ENCODE data around the gene SCIN. TPM values are rescaled to one million over a fixed set of nuclear protein-coding genes. Genes with fewer than 3 reads are reported as not detected.

SCIN gene
- total RNA-seq, 2 experiments from 2014 or later: 0.05 to 0.36 TPM

DNA sequence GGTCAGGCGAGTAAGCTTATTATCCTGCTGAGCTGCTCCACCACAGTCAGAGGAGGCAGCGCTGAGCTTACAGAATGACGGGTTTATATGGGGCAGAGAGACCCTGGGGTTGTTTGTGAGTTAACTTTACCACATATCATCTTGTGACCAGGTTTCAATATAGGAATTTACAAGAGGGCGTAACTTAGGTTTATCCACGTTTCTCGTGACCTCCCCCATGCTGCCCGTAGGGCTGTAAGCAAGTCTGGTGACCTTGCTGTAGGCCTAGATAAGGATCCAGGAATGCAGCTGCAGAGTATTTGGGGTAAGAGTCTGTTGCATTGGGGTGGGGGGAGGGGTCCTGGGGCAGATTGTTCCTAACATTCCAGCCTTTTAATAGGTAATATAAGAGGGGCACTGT is 24.6 kb downstream of the SCIN start:
- H3K27ac Mint-ChIP-seq: no peak overlapping the region
- no peaks in the 10 kb centered on the region for H3K9me3 Mint-ChIP-seq
- DNase-seq: no peak
- no peaks in the 10 kb centered on the region for H3K4me1 Mint-ChIP-seq (ENCODE audit: low read depth)
- H3K36me3 Mint-ChIP-seq (ENCODE audit: low read depth): no peaks in the 10 kb centered on the region
- no peak overlapping the region for H3K4me3 Mint-ChIP-seq
- intact Hi-C loops (cut with micrococcal nuclease): no loop called here
- no peaks in the 10 kb centered on the region for H3K27me3 Mint-ChIP-seq (ENCODE audit: low read depth)
- CTCF ChIA-PET: no interaction called here

DNA sequence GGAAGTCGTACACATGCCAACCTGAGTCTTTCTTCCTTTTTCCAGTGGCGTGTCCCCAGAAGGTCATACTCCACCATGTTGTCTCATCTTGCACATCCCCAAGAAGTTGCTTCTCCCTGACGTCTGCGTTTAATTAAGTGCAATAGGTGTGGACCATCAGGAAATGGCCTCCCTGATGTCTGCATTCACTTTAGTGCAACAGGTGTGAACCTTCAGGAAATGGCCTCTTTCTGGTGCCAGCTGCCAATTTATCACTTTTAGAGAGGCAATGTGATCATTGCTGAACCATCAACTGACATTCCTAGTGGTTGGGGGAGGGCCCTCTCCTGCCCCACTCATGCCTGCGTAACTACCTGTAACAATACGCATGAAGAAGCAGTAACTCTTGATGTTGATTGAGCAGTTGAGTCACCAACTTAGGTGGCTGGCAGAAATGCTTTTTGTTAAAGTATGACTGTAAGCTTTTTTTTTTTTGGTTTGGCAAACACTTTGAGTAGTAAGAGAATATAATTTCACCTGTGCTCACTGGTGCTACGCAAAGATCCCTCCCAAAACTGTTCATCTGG is 25.8 kb downstream of the SCIN start:
- H3K4me3 Mint-ChIP-seq: no peak overlapping the region
- CTCF ChIA-PET: no interaction called here
- no peak for DNase-seq
- no peaks in the 10 kb centered on the region for H3K36me3 Mint-ChIP-seq (ENCODE audit: low read depth)
- no peak overlapping the region for H3K27ac Mint-ChIP-seq
- peaks cover 2% of the 10 kb centered on the region for H3K27me3 Mint-ChIP-seq (ENCODE audit: low read depth)
- no peaks in the 10 kb centered on the region for H3K4me1 Mint-ChIP-seq (ENCODE audit: low read depth)
- intact Hi-C loops (cut with micrococcal nuclease): no loop called here
- no peaks in the 10 kb centered on the region for H3K9me3 Mint-ChIP-seq

DNA sequence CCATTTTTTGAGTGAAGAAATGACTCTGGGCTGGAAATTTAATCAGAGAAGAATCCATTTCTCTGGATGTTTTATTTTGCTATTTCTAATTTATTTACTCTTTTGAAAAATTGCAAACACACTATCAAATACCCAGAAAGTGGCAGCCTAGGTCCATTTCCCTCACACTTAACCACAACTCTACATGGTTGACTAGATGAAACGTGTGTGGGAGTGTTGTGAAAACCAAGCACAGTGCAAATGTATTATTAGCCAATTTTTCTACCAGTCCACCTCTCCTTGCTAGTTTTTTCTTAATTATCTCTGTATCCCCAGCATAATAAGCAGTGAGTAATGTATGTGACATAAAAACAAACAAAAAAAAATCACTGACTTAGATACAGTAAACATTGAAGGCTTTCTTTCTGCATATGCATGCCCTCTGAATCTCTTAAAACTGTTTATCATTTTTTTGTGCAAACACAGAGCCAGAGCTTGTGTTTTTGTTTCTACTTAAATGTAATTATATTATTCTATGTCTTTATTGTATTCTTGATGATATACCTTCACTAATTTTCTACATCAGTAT is 30.9 kb downstream of the SCIN start:
- H3K27me3 Mint-ChIP-seq (ENCODE audit: low read depth): peaks cover 2% of the 10 kb centered on the region

DNA sequence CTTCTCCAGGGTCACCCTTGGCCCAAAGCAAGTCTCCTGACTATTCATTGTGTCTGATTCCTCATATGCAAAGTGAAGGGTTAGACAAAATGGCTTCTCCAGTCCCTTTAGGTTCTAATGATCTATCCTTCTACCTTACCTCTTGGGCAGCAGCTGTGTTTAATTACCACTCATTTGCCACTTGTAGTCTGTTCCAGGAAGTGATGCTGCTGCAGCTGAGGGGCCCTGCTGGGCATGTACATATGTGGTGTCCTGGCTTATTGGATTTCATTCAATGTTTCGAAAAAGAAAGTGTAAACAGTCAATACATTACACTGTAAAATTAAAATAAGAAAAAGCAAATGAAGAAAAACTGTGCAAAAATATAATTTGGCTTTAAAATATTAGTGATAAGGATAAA is 36.6 kb downstream of the SCIN start:
- peaks cover 5% of the 10 kb centered on the region for H3K27me3 Mint-ChIP-seq (ENCODE audit: low read depth)
- DNase-seq: no peak
- no peak overlapping the region for H3K27ac Mint-ChIP-seq
- H3K36me3 Mint-ChIP-seq (ENCODE audit: low read depth): no peaks in the 10 kb centered on the region
- no peak overlapping the region for H3K4me3 Mint-ChIP-seq
- H3K9me3 Mint-ChIP-seq: peaks cover 7% of the 10 kb centered on the region
- no peaks in the 10 kb centered on the region for H3K4me1 Mint-ChIP-seq (ENCODE audit: low read depth)
- CTCF ChIA-PET: no interaction called here
- intact Hi-C loops (cut with micrococcal nuclease): no loop called here

More for the DNA sequence above, 30.9 kb downstream of the SCIN start:
- no peaks in the 10 kb centered on the region for H3K36me3 Mint-ChIP-seq (ENCODE audit: low read depth)
- no peak overlapping the region for H3K4me3 Mint-ChIP-seq
- CTCF ChIA-PET: no interaction called here
- peaks cover 13% of the 10 kb centered on the region for H3K9me3 Mint-ChIP-seq
- no peak overlapping the region for H3K27ac Mint-ChIP-seq
- no peaks in the 10 kb centered on the region for H3K4me1 Mint-ChIP-seq (ENCODE audit: low read depth)
- intact Hi-C loops (cut with micrococcal nuclease): no loop called here
- no peak for DNase-seq

DNA sequence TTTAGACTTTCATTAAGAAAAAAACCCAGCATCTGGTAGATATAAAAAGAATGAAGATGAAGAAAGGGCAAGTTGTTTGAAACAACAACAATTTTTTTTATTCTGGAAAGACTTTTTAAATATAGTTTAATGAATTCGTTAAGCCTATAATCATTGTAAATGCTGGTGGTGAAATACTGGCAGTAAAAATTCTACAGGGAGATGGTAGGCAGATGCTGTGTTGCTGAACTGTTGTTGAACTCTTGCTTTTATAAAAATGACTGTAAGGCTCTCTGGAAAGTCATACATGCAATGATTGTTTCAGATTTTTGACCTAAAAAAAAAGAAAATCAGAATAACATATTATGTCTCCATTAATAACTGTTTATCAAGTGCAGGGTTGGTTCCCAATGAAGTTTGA is 39.0 kb downstream of the SCIN start:
- H3K36me3 Mint-ChIP-seq (ENCODE audit: low read depth): no peaks in the 10 kb centered on the region
- H3K4me3 Mint-ChIP-seq: no peak overlapping the region
- H3K9me3 Mint-ChIP-seq: no peaks in the 10 kb centered on the region
- intact Hi-C loops (cut with micrococcal nuclease): no loop called here
- DNase-seq: no peak
- H3K4me1 Mint-ChIP-seq (ENCODE audit: low read depth): no peaks in the 10 kb centered on the region
- peaks cover 7% of the 10 kb centered on the region for H3K27me3 Mint-ChIP-seq (ENCODE audit: low read depth)
- no peak overlapping the region for H3K27ac Mint-ChIP-seq
- CTCF ChIA-PET: no interaction called here

DNA sequence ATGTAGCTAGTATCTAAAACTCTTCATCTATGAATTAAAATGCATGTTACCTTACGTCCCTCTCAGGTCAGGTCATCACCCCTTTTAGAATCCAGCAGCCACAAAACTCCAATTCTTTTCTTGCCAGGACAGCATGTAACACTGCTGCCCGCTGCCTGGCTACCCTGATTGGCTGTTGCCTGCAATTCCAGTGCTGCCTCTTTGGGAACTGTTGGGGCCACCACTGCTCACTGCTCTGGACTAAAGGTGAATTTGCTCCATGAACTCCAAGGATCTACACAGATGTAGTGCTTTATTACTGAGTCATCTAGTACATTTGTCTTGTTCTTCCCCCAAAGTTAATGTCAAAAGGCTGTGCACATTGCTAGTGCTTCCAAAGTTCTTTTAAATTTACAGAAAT is 40.4 kb downstream of the SCIN start:
- H3K4me3 Mint-ChIP-seq: no peak overlapping the region
- no peak overlapping the region for H3K27ac Mint-ChIP-seq
- H3K4me1 Mint-ChIP-seq (ENCODE audit: low read depth): no peaks in the 10 kb centered on the region
- no peaks in the 10 kb centered on the region for H3K9me3 Mint-ChIP-seq
- intact Hi-C loops (cut with micrococcal nuclease): no loop called here
- CTCF ChIA-PET: no interaction called here
- H3K27me3 Mint-ChIP-seq (ENCODE audit: low read depth): peaks cover 10% of the 10 kb centered on the region
- no peaks in the 10 kb centered on the region for H3K36me3 Mint-ChIP-seq (ENCODE audit: low read depth)
- no peak for DNase-seq

DNA sequence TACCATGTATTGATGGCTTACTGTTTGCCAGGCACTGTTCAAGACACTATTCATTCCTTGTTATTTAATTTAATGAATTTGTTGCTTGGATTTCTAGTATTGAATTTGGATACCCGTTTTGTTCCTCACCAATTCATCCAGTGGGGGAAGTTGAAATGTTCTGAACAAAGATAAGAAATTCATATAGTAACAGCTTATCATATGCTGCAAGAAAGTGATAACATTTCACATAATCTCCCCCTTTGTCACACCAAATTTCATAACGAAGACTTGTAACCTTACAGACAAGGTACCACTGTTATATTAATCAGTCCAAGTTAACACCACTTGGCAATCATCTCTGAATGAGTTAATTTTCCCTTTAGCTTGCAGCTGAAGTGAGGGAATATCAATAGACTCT is 42.1 kb downstream of the SCIN start:
- H3K9me3 Mint-ChIP-seq: no peaks in the 10 kb centered on the region
- CTCF ChIA-PET: interaction anchor here (0.6 to 1.8 kb wide), 3 partner anchors 10 to 454 kb away, joined by 4 to 7 read pairs (median 4); no protein-coding TSS in a partner anchor
- H3K27me3 Mint-ChIP-seq (ENCODE audit: low read depth): peaks cover 10% of the 10 kb centered on the region
- H3K36me3 Mint-ChIP-seq (ENCODE audit: low read depth): no peaks in the 10 kb centered on the region
- H3K4me3 Mint-ChIP-seq: no peak overlapping the region
- H3K4me1 Mint-ChIP-seq (ENCODE audit: low read depth): no peaks in the 10 kb centered on the region
- H3K27ac Mint-ChIP-seq: no peak overlapping the region
- intact Hi-C loops (cut with micrococcal nuclease): no loop called here
- DNase-seq: no peak

DNA sequence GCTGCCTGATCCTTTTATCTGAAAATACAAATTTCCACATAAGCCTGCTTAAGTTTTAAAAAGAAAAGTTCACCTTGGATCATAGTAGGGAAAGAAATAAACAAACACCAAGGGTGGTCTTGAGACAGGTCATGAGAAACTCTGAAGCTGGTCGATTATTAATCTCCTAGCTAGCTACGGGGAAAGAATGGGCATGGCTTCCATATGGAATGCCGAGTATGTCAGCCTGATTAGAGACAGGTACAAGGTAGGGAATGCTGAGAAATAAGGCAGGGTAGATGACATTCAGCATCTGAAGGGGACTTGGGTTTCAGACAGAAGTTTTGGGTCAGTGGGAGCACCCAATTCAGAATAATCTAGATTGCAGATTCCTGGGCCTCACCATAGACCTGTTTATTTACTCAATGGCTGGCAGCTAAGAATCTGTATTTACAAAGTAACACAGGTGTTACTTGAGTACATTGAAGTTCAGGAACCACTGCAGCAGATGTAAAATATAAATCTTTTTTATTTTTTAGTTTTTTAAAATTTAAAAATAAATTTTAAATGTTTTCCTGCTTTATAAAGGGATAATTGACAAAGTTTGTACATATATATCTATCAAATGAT is 49.0 kb downstream of the SCIN start:
- Mint-ChIP-seq H3K36me3 (ENCODE audit: low read depth) (no peaks in the 10 kb centered on the region), H3K27me3 (ENCODE audit: low read depth) (peaks cover 2% of the 10 kb centered on the region), H3K9me3 (no peaks in the 10 kb centered on the region), H3K4me3 (no peak overlapping the region), H3K4me1 (ENCODE audit: low read depth) (no peaks in the 10 kb centered on the region), H3K27ac (no peak overlapping the region)
- CTCF ChIA-PET: interaction anchor here (1.3 kb wide), 1 partner anchor 41 kb away, joined by 4 read pairs; no protein-coding TSS in a partner anchor
- DNase-seq: no peak
- intact Hi-C loops (cut with micrococcal nuclease): loop anchor here (10.0 kb wide), 1 partner anchor 165 kb away; no protein-coding TSS in a partner anchor

DNA sequence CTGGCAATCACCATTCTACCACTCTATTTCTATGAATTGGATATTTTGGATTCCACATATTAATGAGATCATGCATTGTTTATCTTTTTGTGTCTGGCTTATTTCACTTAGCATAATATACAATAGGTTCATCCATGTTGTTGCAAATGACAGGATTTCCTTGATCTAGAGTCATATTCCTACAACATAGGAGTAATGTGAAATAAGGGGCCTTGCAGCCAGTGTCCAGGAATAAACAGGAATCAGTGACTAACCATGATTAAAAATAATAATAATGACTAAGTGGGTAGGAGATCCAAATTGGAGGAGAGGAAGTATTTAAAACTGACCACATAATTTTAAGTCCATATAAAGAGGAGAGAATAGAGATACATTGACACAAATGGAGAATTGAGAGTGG is 49.9 kb downstream of the SCIN start:
- no peak for DNase-seq
- Mint-ChIP-seq H3K27ac (no peak overlapping the region), H3K9me3 (no peaks in the 10 kb centered on the region), H3K4me3 (no peak overlapping the region), H3K4me1 (ENCODE audit: low read depth) (no peaks in the 10 kb centered on the region), H3K27me3 (ENCODE audit: low read depth) (no peaks in the 10 kb centered on the region), H3K36me3 (ENCODE audit: low read depth) (no peaks in the 10 kb centered on the region)
- CTCF ChIA-PET: interaction anchor here (0.6 to 4.3 kb wide), 2 partner anchors 96 to 162 kb away, joined by 3 to 32 read pairs; no protein-coding TSS in a partner anchor
- intact Hi-C loops (cut with micrococcal nuclease): loop anchor here (10.0 kb wide), 1 partner anchor 166 kb away; no protein-coding TSS in a partner anchor

DNA sequence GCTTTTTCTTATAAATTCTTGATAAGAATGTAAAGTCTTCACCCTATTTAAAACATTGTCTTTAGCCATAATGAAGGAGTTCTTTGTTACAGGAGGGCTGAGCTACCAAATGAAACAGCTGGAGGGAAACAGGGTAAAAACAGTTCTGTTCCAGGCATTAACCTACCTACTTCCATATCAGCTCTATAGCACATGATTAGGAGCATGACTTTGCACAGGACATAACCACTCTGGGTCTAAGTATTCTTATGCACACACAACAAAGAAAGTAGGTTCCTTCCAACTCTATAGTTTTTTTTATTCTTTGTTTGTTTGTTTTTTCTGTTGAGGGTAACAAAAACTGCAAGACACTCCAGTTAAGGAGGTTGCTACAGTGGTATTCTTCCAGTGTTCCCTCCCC is 52.7 kb downstream of the SCIN start:
- intact Hi-C loops (cut with micrococcal nuclease): loop anchor here (10.0 kb wide), 1 partner anchor 168 kb away; no protein-coding TSS in a partner anchor
- Mint-ChIP-seq H3K4me1 (ENCODE audit: low read depth) (no peaks in the 10 kb centered on the region), H3K4me3 (no peak overlapping the region), H3K27me3 (ENCODE audit: low read depth) (peaks cover 2% of the 10 kb centered on the region), H3K27ac (no peak overlapping the region), H3K9me3 (no peaks in the 10 kb centered on the region), H3K36me3 (ENCODE audit: low read depth) (no peaks in the 10 kb centered on the region)
- DNase-seq: no peak
- CTCF ChIA-PET: interaction anchor here (0.6 to 4.3 kb wide), 6 partner anchors 11 to 1944 kb away, joined by 3 to 32 read pairs (median 4); no protein-coding TSS in a partner anchor

DNA sequence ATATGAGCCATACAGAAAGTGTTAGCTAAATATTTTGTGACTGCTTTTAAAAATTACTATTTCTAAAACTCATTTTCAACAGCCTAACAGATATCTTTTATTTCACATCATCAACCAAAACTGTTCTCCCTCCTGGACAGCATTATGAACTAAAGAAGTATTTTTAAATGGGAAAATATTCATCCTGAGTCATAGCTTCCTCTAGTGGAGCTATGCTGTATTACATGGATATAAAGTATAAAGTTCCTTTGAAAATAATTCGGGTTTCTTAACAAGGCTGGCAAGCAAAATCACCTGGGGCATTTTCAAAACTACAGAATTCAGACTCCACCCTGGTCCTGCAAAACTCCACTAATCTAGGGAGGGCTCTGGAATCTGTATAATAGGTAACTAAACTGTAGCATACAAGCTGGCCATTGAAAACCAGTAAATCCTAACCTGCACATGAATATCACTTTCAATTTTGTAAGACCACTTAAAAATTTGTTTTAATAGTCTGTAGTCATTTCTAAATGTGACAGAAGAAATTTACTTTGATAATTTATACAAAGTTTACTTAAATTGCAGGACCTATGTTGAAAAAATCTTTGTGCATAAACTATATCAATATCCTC is 53.5 kb downstream of the SCIN start:
- CTCF ChIA-PET: interaction anchor here (0.6 to 4.3 kb wide), 5 partner anchors 12 to 1944 kb away, joined by 3 to 32 read pairs (median 3); no protein-coding TSS in a partner anchor
- Mint-ChIP-seq H3K36me3 (ENCODE audit: low read depth) (no peaks in the 10 kb centered on the region), H3K27me3 (ENCODE audit: low read depth) (peaks cover 3% of the 10 kb centered on the region), H3K4me3 (no peak overlapping the region), H3K27ac (no peak overlapping the region), H3K9me3 (no peaks in the 10 kb centered on the region), H3K4me1 (ENCODE audit: low read depth) (no peaks in the 10 kb centered on the region)
- intact Hi-C loops (cut with micrococcal nuclease): loop anchor here (1.0 to 10.0 kb wide), 2 partner anchors 99 to 169 kb away; no protein-coding TSS in a partner anchor
- no peak for DNase-seq

DNA sequence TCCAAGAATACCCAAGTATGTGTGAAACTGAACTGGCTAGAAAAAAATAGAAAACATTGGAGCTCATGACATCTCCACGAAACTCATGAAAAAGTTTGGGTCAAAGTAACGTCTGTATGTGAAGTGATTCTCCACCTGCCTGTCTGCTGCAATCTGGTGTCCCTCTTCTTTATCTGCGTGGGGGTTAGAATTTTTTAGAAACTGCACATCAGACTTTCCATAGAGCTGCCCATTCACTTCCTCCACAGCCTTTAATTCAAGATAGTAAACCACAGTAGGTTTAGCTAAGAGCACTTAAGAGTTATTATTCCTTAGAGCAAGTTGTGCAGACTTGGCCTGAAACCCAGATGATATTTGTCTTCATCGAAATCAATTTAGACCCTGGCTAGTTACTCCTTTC is 55.3 kb downstream of the SCIN start:
- intact Hi-C loops (cut with micrococcal nuclease): loop anchor here (10.0 kb wide), 1 partner anchor 171 kb away; no protein-coding TSS in a partner anchor
- CTCF ChIA-PET: interaction anchor here (1.0 to 2.4 kb wide), 2 partner anchors 10 to 101 kb away, joined by 4 to 13 read pairs; no protein-coding TSS in a partner anchor
- no peak overlapping the region for H3K4me3 Mint-ChIP-seq

More for the DNA sequence above, 55.3 kb downstream of the SCIN start:
- Mint-ChIP-seq H3K9me3 (no peaks in the 10 kb centered on the region), H3K27me3 (ENCODE audit: low read depth) (peaks cover 5% of the 10 kb centered on the region), H3K36me3 (ENCODE audit: low read depth) (no peaks in the 10 kb centered on the region), H3K4me1 (ENCODE audit: low read depth) (no peaks in the 10 kb centered on the region), H3K27ac (no peak overlapping the region)
- DNase-seq: no peak

Data from activated naive CD4-positive, alpha-beta T cell treated with anti-CD3 and anti-CD28 coated beads for 36 hours (primary cell).